OCI-LY1 (cell line): ENCODE data around the gene GPRIN2.
"Not testable (repeated sequence)": the region's sequence is repeated elsewhere in the genome, so short reads cannot be mapped to it uniquely, and the experiment has no call there.

Experiments used
- EZH2 ChIP-seq: fragments of 200-600 bp; sonication (generic), shearing (Covaris generic); IDR thresholded peaks from 2 replicates; pipeline ENCODE4 v1.8.0; 2017; ENCODE audit warnings: borderline replicate concordance, mixed run types, mild to moderate bottlenecking, antibody characterized with exemption, low read length, moderate library complexity, mixed read lengths
- TF ChIP-seq, protein P1 (sequence below): fragments of 200-600 bp; sonication (generic), shearing (Covaris generic); IDR thresholded peaks from 2 replicates; pipeline ENCODE4 v1.5.1; 2017; ENCODE audit warnings: mild to moderate bottlenecking, antibody characterized with exemption, low read length, moderate library complexity, mixed read lengths

DNA sequence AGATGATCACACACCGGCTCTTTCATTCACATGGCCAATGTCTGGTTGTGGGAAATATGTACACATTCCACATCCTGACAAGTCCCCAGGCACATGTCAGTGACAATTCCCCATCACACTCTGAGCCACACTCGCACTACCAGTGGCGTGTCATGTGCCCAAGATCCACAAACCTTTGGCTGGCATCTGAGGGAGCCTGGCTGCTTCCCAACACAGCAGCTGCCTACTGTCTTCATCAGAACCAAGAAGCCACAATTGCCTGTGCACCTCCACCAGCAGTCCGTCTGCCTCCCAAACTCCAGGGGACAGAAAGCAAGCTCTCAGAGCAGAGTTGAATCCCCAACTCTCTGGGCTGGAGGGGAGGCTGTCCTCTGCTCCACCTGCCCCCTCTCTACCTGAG lies 16.3 kb upstream of the GPRIN2 start:
- TF ChIP-seq EZH2, result not testable (repeated sequence)
- TF ChIP-seq, protein P1, sequence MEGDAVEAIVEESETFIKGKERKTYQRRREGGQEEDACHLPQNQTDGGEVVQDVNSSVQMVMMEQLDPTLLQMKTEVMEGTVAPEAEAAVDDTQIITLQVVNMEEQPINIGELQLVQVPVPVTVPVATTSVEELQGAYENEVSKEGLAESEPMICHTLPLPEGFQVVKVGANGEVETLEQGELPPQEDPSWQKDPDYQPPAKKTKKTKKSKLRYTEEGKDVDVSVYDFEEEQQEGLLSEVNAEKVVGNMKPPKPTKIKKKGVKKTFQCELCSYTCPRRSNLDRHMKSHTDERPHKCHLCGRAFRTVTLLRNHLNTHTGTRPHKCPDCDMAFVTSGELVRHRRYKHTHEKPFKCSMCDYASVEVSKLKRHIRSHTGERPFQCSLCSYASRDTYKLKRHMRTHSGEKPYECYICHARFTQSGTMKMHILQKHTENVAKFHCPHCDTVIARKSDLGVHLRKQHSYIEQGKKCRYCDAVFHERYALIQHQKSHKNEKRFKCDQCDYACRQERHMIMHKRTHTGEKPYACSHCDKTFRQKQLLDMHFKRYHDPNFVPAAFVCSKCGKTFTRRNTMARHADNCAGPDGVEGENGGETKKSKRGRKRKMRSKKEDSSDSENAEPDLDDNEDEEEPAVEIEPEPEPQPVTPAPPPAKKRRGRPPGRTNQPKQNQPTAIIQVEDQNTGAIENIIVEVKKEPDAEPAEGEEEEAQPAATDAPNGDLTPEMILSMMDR, result not testable (repeated sequence)
